MM.1S (cell line): ENCODE data around the gene AHRR.

Experiments used
- EZH2 ChIP-seq: fragments of 300-600 bp; sonication (generic); optimal IDR thresholded peaks from 2 replicates; pipeline ENCODE3; 2017; ENCODE audit warnings: low read depth, mild to moderate bottlenecking, antibody characterized with exemption, low read length, mixed read lengths
- TF ChIP-seq, protein P1 (sequence below): fragments of 300-600 bp; sonication (generic); IDR thresholded peaks from 2 replicates; pipeline ENCODE4 v1.5.1; 2016; ENCODE audit warnings: antibody characterized with exemption, low read length, mixed read lengths

DNA sequence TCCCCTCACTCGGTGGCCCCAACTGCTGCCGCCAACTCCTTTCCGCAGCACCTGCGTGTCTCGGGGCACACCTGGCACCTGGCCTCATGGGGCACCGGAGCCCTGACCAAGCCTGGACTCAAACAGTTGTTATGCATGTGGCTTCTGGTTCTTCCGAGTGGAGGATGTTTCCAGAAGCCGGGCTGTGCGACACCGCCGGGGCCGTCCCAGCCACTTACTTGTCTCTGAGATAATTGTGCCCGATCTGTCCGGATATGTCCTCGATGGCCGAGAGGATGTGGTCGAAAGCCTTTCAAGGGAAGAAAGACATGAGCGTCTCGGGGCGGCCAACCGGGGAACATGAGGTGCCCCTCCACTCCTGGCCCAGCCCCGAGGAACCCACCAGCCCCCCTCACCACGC is 159.8 kb downstream of the AHRR start:
- TF ChIP-seq, protein P1, sequence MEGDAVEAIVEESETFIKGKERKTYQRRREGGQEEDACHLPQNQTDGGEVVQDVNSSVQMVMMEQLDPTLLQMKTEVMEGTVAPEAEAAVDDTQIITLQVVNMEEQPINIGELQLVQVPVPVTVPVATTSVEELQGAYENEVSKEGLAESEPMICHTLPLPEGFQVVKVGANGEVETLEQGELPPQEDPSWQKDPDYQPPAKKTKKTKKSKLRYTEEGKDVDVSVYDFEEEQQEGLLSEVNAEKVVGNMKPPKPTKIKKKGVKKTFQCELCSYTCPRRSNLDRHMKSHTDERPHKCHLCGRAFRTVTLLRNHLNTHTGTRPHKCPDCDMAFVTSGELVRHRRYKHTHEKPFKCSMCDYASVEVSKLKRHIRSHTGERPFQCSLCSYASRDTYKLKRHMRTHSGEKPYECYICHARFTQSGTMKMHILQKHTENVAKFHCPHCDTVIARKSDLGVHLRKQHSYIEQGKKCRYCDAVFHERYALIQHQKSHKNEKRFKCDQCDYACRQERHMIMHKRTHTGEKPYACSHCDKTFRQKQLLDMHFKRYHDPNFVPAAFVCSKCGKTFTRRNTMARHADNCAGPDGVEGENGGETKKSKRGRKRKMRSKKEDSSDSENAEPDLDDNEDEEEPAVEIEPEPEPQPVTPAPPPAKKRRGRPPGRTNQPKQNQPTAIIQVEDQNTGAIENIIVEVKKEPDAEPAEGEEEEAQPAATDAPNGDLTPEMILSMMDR, result no peak
- no peak for TF ChIP-seq EZH2
